ENCODE data around the gene FSTL4.

FSTL4 gene

GRCh38 chr5:133277744-133278143, 334.6 kb downstream of the FSTL4 start:
- in situ Hi-C loops (cut with HindIII; ENCODE audit: low sequenced_read_pairs): no loop called here

GRCh38 chr5:133276171-133276570, 336.2 kb downstream of the FSTL4 start:
- in situ Hi-C loops (cut with HindIII; ENCODE audit: low sequenced_read_pairs): no loop called here

GRCh38 chr5:133275631-133276030, 336.7 kb downstream of the FSTL4 start:
- in situ Hi-C loops (cut with HindIII; ENCODE audit: low sequenced_read_pairs): no loop called here

- in situ Hi-C loops (cut with HindIII; ENCODE audit: low sequenced_read_pairs): no loop called here
Observed at GRCh38 chr5:133274597-133274935, 337.8 kb downstream of the FSTL4 start.

- in situ Hi-C loops (cut with HindIII; ENCODE audit: low sequenced_read_pairs): no loop called here
Observed at GRCh38 chr5:133273661-133274596, 338.4 kb downstream of the FSTL4 start.

- in situ Hi-C loops (cut with HindIII; ENCODE audit: low sequenced_read_pairs): no loop called here
Observed at GRCh38 chr5:133272345-133272744, 340.0 kb downstream of the FSTL4 start.

GRCh38 chr5:133271606-133272005, 340.7 kb downstream of the FSTL4 start:
- in situ Hi-C loops (cut with HindIII; ENCODE audit: low sequenced_read_pairs): no loop called here

GRCh38 chr5:133269691-133270090, 342.6 kb downstream of the FSTL4 start:
- in situ Hi-C loops (cut with HindIII; ENCODE audit: low sequenced_read_pairs): no loop called here

- in situ Hi-C loops (cut with HindIII; ENCODE audit: low sequenced_read_pairs): no loop called here
Observed at GRCh38 chr5:133267601-133268000, 344.7 kb downstream of the FSTL4 start.

GRCh38 chr5:133266966-133267365, 345.4 kb downstream of the FSTL4 start:
- in situ Hi-C loops (cut with HindIII; ENCODE audit: low sequenced_read_pairs): no loop called here

GRCh38 chr5:133266527-133266878, 345.8 kb downstream of the FSTL4 start:
- in situ Hi-C loops (cut with HindIII; ENCODE audit: low sequenced_read_pairs): no loop called here

- in situ Hi-C loops (cut with HindIII; ENCODE audit: low sequenced_read_pairs): no loop called here
Observed at GRCh38 chr5:133265720-133266526, 346.4 kb downstream of the FSTL4 start.

- in situ Hi-C loops (cut with HindIII; ENCODE audit: low sequenced_read_pairs): no loop called here
Observed at GRCh38 chr5:133265257-133265656, 347.1 kb downstream of the FSTL4 start.

GRCh38 chr5:133262690-133263089, 349.7 kb downstream of the FSTL4 start:
- in situ Hi-C loops (cut with HindIII; ENCODE audit: low sequenced_read_pairs): no loop called here

- in situ Hi-C loops (cut with HindIII; ENCODE audit: low sequenced_read_pairs): no loop called here
Observed at GRCh38 chr5:133261993-133262392, 350.3 kb downstream of the FSTL4 start.

- in situ Hi-C loops (cut with HindIII; ENCODE audit: low sequenced_read_pairs): no loop called here
Observed at GRCh38 chr5:133260715-133261114, 351.6 kb downstream of the FSTL4 start.

GRCh38 chr5:133259199-133259997, 352.9 kb downstream of the FSTL4 start:
- in situ Hi-C loops (cut with HindIII; ENCODE audit: low sequenced_read_pairs): no loop called here

- in situ Hi-C loops (cut with HindIII; ENCODE audit: low sequenced_read_pairs): no loop called here
Observed at GRCh38 chr5:133257977-133258376, 354.4 kb downstream of the FSTL4 start.

- in situ Hi-C loops (cut with HindIII; ENCODE audit: low sequenced_read_pairs): no loop called here
Observed at GRCh38 chr5:133256276-133256675, 356.1 kb downstream of the FSTL4 start.

GRCh38 chr5:133254803-133255202, 357.5 kb downstream of the FSTL4 start:
- in situ Hi-C loops (cut with HindIII; ENCODE audit: low sequenced_read_pairs): no loop called here

- in situ Hi-C loops (cut with HindIII; ENCODE audit: low sequenced_read_pairs): no loop called here
Observed at GRCh38 chr5:133253671-133254070, 358.7 kb downstream of the FSTL4 start.

All from endothelial cell of hepatic sinusoid (primary cell).